ENCODE measurements around the gene RNF26.
A peak's percentile ranks its signal among the peaks of the same experiment; 100 is the strongest.

Gene RNF26

DNA sequence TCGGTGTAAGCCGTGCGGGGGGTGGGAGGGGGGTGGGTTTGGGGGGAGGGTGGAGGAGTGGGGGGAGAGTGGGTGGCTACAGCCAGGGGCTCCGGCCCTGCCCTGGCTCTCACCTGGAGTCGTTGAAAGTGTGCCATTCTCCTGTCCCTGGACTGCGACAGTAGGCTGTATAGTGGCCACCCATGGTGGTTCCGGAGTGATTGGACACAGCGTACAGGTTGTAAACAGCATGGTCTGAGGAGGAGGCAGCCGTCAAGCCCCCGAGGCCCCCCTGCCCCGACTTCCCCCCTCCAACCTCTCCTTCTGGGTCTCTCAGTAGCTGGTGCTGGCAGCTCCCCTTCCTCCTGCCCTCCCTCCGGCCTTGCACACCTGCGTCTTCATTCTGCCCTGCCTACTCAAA lies 22.7 kb downstream of the RNF26 start:
- TF ChIP-seq, protein P1, sequence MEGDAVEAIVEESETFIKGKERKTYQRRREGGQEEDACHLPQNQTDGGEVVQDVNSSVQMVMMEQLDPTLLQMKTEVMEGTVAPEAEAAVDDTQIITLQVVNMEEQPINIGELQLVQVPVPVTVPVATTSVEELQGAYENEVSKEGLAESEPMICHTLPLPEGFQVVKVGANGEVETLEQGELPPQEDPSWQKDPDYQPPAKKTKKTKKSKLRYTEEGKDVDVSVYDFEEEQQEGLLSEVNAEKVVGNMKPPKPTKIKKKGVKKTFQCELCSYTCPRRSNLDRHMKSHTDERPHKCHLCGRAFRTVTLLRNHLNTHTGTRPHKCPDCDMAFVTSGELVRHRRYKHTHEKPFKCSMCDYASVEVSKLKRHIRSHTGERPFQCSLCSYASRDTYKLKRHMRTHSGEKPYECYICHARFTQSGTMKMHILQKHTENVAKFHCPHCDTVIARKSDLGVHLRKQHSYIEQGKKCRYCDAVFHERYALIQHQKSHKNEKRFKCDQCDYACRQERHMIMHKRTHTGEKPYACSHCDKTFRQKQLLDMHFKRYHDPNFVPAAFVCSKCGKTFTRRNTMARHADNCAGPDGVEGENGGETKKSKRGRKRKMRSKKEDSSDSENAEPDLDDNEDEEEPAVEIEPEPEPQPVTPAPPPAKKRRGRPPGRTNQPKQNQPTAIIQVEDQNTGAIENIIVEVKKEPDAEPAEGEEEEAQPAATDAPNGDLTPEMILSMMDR (IDR thresholded peaks at IDR 0.05; ENCODE audit: low read depth, low read length): no peak
- no peak for DNase-seq (ENCODE audit: low read depth in 2 of 2)
- peak overlapping the region; percentile 56 to 57 for H3K4me3 ChIP-seq (replicated peaks in 1 of 2; ENCODE audit: low read depth in 2 of 2, low read length in 2 of 2)

DNA sequence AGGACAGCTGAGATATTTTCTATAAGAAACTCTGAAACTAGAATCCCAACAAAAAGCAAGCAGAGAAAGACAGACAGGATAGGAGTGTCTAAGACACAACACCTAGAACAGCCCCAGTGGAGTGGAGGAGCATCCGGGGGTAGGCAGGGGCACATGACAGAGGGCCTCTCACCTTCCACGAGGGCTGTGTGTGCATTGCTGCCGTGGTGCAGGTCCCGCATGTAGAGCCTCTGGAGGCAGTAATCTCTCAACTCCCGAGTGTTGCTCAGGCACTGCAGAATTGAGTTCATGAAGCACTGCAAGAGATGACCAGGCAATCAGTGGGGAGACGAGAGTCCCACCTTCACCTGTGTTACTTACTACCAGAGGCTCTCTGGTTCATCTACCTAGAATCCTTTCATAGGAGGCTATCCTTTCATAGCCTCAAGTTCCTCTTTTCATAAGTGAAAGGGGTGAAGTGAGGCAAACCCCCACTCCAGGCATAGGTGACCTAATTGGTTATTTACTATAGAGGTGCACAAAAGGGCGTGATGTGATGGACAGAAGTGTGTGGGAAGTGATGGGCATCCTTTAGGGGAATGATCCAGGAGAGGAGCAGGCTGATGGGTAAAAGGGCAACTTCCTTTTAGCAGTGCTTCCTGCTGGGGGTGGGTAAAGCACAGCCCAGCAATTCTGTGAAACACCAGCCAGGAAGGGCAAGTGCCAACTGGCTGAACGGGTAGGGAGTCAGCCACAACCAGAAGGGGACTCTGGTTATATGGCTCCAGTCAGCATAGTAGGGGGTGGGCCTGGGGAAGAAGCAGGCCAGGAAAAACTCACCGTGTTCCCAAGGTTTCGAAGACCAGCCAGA lies 25.3 kb downstream of the RNF26 start:
- DNase-seq (ENCODE audit: low read depth in 2 of 2): no peak
- no peak overlapping the region for H3K4me3 ChIP-seq (replicated peaks in 1 of 2; ENCODE audit: low read depth in 2 of 2, low read length in 2 of 2)
- TF ChIP-seq, protein P1 (IDR thresholded peaks at IDR 0.05; ENCODE audit: low read depth, low read length): no peak

DNA sequence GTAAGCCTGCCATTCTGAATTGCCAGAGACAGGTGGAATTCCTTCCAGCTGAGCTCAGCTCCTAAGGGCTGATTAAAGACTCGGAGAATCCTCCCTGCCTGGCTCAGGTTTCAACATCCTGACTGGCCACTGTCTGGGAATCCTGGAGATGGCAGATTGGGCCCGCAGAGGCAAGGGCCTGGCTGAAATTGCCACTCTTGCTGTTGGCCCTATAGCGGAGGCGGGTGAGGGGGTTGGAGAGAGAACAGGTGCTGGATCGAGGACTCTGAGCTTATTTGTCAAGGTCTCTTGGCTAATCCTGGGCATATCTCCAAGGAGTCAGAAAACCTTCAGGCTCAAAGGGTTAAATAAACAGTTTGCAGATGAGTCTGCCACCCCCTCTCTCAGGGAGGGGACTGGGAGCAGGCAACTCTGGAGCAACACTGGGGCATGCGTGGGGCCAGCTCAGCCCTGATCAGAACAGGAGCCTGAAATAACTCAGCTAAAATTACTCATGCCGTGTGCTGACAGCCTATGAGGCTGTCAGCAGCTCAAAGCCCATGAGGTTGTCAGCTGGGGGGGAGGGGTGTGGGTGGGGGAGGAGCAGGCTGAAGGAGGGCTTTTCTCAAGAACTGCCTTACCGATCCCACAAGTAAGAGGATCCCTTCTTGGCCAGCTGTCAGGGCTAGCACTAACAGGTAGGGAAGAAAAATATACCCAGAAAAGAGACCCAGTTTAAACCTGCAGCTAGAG lies 26.9 kb downstream of the RNF26 start:
- peak; percentile 59 to 74 for DNase-seq (ENCODE audit: low read depth in 2 of 2)
- TF ChIP-seq, protein P1 (IDR thresholded peaks at IDR 0.05; ENCODE audit: low read depth, low read length): no peak
- no peak overlapping the region for H3K4me3 ChIP-seq (replicated peaks in 1 of 2; ENCODE audit: low read depth in 2 of 2, low read length in 2 of 2)

DNA sequence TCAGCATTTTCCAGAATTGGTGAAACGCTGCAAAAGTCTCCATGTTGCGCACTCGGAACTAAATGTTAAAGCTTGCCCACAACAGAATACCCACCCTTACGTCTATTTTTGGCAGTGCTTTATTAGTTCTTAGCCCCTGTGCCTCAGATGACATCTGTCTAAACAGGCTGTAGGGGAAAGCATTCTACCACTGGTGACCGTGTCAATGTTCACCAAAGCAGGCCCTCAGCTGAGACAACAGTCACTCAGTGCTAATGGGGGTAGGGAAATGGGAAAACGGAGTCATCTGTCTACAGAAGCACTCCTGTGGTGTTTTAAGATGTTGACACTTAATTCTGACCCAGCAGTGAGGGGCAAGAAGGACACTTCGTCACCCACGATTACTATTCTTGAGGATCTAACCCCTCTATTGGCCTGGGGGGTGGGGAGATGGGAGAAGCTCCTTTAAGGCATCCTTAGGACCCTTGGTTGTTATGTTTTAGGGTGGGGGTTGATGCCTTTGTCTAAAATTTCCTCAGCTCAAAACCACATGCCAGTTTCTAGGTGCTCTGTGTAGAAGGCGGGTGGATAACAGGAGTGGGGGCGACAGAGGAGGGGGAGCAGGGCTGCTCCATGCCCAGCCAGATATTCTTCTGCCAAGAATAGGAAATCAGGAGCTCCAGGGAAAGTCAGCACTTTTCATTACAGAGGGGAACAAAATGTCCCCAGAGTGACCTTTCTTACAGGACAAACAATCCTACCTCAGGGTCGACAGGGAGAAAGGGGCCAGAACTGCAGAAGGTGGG lies 27.8 kb downstream of the RNF26 start:
- TF ChIP-seq, protein P1 (IDR thresholded peaks at IDR 0.05; ENCODE audit: low read depth, low read length): no peak
- DNase-seq (ENCODE audit: low read depth in 2 of 2): no peak
- no peak overlapping the region for H3K4me3 ChIP-seq (replicated peaks in 1 of 2; ENCODE audit: low read depth in 2 of 2, low read length in 2 of 2)

DNA sequence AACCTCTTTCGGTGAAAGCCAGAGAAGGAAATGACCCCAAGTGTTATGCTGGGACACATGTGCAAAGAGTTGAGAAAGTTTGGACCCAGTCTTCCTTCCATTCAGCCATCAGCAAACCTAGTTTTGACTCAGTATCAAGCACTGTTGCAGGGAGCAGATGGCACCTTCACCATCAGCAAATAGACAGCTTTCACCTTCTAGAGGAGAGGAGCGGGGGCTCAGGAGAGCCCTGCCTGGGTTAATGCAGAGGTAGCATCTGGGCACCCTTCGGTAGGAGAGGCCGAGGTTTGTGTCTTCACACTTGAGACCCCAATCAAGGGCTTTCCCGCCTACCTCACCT lies 28.4 kb downstream of the RNF26 start:
- H3K4me3 ChIP-seq (replicated peaks in 1 of 2; ENCODE audit: low read depth in 2 of 2, low read length in 2 of 2): no peak overlapping the region
- DNase-seq (ENCODE audit: low read depth in 2 of 2): no peak
- TF ChIP-seq, protein P1 (IDR thresholded peaks at IDR 0.05; ENCODE audit: low read depth, low read length): no peak

DNA sequence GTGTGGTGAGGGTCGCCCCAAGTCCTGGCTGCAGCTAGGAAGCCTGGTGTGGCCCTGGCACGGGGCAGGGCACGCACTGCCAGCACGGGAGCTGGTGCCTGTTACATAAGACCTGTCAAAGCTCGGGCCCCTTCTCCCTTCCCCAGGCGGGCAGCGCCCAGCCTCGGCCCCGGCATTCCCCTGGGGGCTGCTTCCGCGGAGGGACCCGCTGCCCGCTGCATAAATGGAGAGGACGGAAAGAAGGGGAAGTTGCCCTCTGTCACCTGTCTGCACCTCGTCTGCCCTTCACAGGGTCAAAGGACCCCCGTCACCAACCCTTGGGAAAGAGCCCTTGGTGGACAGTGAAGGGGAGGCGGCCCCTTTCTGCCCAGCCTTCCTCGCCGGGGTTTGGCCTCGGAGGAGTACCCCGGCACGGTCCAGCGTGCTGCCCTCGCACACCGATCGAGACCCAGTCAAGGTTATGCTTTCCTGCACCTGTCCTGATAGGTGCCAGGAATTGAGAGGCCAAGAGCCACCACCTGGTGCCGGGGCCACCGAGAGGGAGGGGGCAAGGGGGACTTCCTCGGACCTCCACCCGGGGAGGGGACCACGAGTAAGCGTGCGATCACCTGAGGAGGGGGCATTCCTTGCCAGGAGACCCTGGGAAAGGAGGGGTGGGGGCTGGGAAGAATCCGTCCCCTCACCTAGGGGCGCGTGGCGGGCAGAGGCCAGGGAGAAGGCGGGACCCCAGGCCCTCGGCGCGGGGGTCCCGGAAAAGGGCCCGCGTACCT lies 28.9 kb downstream of the RNF26 start:
- no peak overlapping the region for H3K4me3 ChIP-seq (replicated peaks in 1 of 2; ENCODE audit: low read depth in 2 of 2, low read length in 2 of 2)
- TF ChIP-seq, protein P1 (IDR thresholded peaks at IDR 0.05; ENCODE audit: low read depth, low read length): no peak
- DNase-seq (ENCODE audit: low read depth in 2 of 2): no peak
